GM23338 (cell line): Measurements from ENCODE around the gene SMPD4. TPM values are rescaled to one million over a fixed set of nuclear protein-coding genes. Genes with fewer than 3 reads are reported as not detected.

ENCODE experiments used
- ATAC-seq: fragments of 200-7000 bp; cut with Tn5 transposase; 3 replicates; pipeline ENCODE4 v1.9.1; 2020
- DNase-seq: peaks from one replicate; pipeline ENCODE4 v3.0.0-alpha.2; 2015; ENCODE audit warnings: low spot score
- H2AFZ ChIP-seq: fragments of 200-600 bp; sonication (generic); 2 replicates; pipeline ENCODE4 v1.8.0; 2016; ENCODE audit warnings: antibody characterized with exemption, mild to moderate bottlenecking, moderate library complexity
- H3F3A ChIP-seq: fragments of 200-600 bp; sonication (generic); replicated peaks from 2 replicates; pipeline ENCODE4 v1.8.0; 2017; ENCODE audit warnings: antibody characterized with exemption, mixed run types, low read depth
- H3K27ac ChIP-seq: fragments of 200-600 bp; sonication (generic); 2 replicates; pipeline ENCODE4 v1.6.1; 2016; ENCODE audit warnings: low read depth
- H3K27me3 ChIP-seq: fragments of 200-600 bp; sonication (generic); 2 replicates; pipeline ENCODE4 v1.8.0; 2016; ENCODE audit warnings: mild to moderate bottlenecking, mixed run types, moderate library complexity; ENCODE audit not compliant: insufficient read depth
- H3K36me3 ChIP-seq: fragments of 200-600 bp; sonication (generic); 2 replicates; pipeline ENCODE4 v1.8.0; 2016; ENCODE audit warnings: mild to moderate bottlenecking; ENCODE audit not compliant: insufficient read depth
- H3K4me1 ChIP-seq: fragments of 200-600 bp; sonication (generic); 2 replicates; pipeline ENCODE4 v1.8.0; 2016; ENCODE audit warnings: mild to moderate bottlenecking, moderate library complexity; ENCODE audit not compliant: insufficient read depth
- H3K4me2 ChIP-seq: fragments of 200-600 bp; sonication (generic); 2 replicates; pipeline ENCODE4 v1.7.1; 2017; ENCODE audit warnings: mixed run types
- H3K4me3 ChIP-seq: fragments of 200-600 bp; sonication (generic); 2 replicates; pipeline ENCODE4 v1.6.1; 2016; ENCODE audit warnings: mixed run types
- H3K79me2 ChIP-seq: fragments of 200-600 bp; sonication (generic); replicated peaks from 2 replicates; pipeline ENCODE4 v1.8.0; 2017; ENCODE audit warnings: mild to moderate bottlenecking; ENCODE audit not compliant: insufficient read depth
- H3K9me2 ChIP-seq: fragments of 200-600 bp; sonication (generic); 2 replicates; pipeline ENCODE4 v1.8.0; 2017; ENCODE audit not compliant: insufficient read depth
- H4K20me1 ChIP-seq: fragments of 200-600 bp; sonication (generic); replicated peaks from 2 replicates; pipeline ENCODE4 v1.8.0; 2017; ENCODE audit warnings: mild to moderate bottlenecking; ENCODE audit not compliant: insufficient read depth
- H3K27ac Mint-ChIP-seq: 2 replicates; pipeline ENCODE4 v1.8.0; 2020; ENCODE audit warnings: inconsistent platforms, mild to moderate bottlenecking, moderate library complexity, mixed read lengths
- H3K27me3 Mint-ChIP-seq: 3 replicates; pipeline ENCODE4 v1.8.0; 2022; ENCODE audit warnings: low read depth, mild to moderate bottlenecking, moderate library complexity, mixed read lengths, inconsistent platforms; ENCODE audit not compliant: insufficient read depth, poor library complexity
- H3K36me3 Mint-ChIP-seq: 3 replicates; pipeline ENCODE4 v1.8.0; 2021; ENCODE audit warnings: low read depth, mild to moderate bottlenecking, inconsistent platforms, moderate library complexity, mixed read lengths
- H3K4me1 Mint-ChIP-seq: 3 replicates; pipeline ENCODE4 v1.8.0; 2020; ENCODE audit warnings: mild to moderate bottlenecking, inconsistent platforms, mixed read lengths
- H3K4me3 Mint-ChIP-seq: 3 replicates; pipeline ENCODE4 v1.8.0; 2021; ENCODE audit warnings: moderate library complexity, mild to moderate bottlenecking, inconsistent platforms, mixed read lengths
- H3K9me3 Mint-ChIP-seq: 3 replicates; pipeline ENCODE4 v1.8.0; 2020; ENCODE audit warnings: moderate library complexity, mild to moderate bottlenecking, inconsistent platforms, mixed read lengths
- CREB1 ChIP-seq: fragments of 250-450 bp; sonication (Bioruptor Pico); IDR thresholded peaks from 2 replicates; pipeline ENCODE4 v1.5.0; 2020; ENCODE audit warnings: low read depth, mild to moderate bottlenecking, moderate library complexity
- ETS1 ChIP-seq: IDR thresholded peaks from 2 replicates; pipeline ENCODE4 v1.6.1; 2016; ENCODE audit warnings: antibody characterized with exemption
- EZH2 ChIP-seq: fragments of 200-600 bp; sonication (generic); IDR thresholded peaks from one replicate; pipeline ENCODE4 v1.8.0; 2017; ENCODE audit warnings: antibody characterized with exemption, mild to moderate bottlenecking, low read depth; ENCODE audit not compliant: unreplicated experiment
- EZH2phosphoT487 ChIP-seq: fragments of 200-600 bp; sonication (generic); IDR thresholded peaks from one replicate; pipeline ENCODE4 v1.8.1; 2018; ENCODE audit warnings: antibody characterized with exemption; ENCODE audit not compliant: unreplicated experiment
- JUNB ChIP-seq: IDR thresholded peaks from one replicate; pipeline ENCODE4 v1.6.1; 2016; ENCODE audit warnings: antibody characterized with exemption; ENCODE audit not compliant: unreplicated experiment
- NANOG ChIP-seq: IDR thresholded peaks from 2 replicates; pipeline ENCODE4 v1.6.1; 2016; ENCODE audit warnings: antibody characterized with exemption, borderline replicate concordance
- POLR2AphosphoS5 ChIP-seq: IDR thresholded peaks from 2 replicates; pipeline ENCODE4 v1.6.1; 2016; ENCODE audit warnings: antibody characterized with exemption, low read depth
- STAT1 ChIP-seq: IDR thresholded peaks from one replicate; pipeline ENCODE4 v1.6.1; 2016; ENCODE audit warnings: antibody characterized with exemption; ENCODE audit not compliant: unreplicated experiment
- ZNF114 ChIP-seq: fragments of 250-450 bp; sonication (Bioruptor Pico); IDR thresholded peaks from 2 replicates; pipeline ENCODE4 v1.5.0; 2020; ENCODE audit warnings: mild to moderate bottlenecking, moderate library complexity
- ZNF331 ChIP-seq: fragments of 250-450 bp; sonication (Bioruptor Pico); IDR thresholded peaks from 2 replicates; pipeline ENCODE4 v1.5.0; 2020; ENCODE audit warnings: low read depth, mild to moderate bottlenecking, moderate library complexity
- polyA plus RNA-seq: library from polyadenylated mRNA; unstranded; fragments of >200 nt; fragmentation: Nextera tagmentation; extraction: Ambion mirVana; gene quantifications from 2 replicates; pipeline ENCODE4 v1.2.1, GENCODE V29; 2016
- total RNA-seq: library from RNA; depleted of rRNA; stranded (reverse); fragments of >200 nt; shearing (Covaris generic); gene quantifications from 2 replicates; pipeline ENCODE4 v1.2.3, GENCODE V29; 2014
- TF ChIP-seq, protein P1 (sequence below): IDR thresholded peaks from one replicate; pipeline ENCODE4 v1.6.1; 2018; ENCODE audit warnings: antibody characterized with exemption; ENCODE audit not compliant: unreplicated experiment
- TF ChIP-seq, protein P2 (sequence below), 2 experiments: fragments of 200-600 bp in 1 of 2; sonication (generic) in 1 of 2; conservative IDR thresholded peaks; 2 replicates each; pipeline versions ENCODE4 v1.5.1 to v1.6.1; 2016 to 2017; ENCODE audit warnings: antibody characterized with exemption in 2 of 2, low read depth in 2 of 2, mild to moderate bottlenecking in 2 of 2, moderate library complexity in 1 of 2
- TF ChIP-seq, protein P3 (sequence below): fragments of 250-450 bp; sonication (Bioruptor Pico); IDR thresholded peaks from 2 replicates; pipeline ENCODE4 v1.5.0; 2020; ENCODE audit warnings: mild to moderate bottlenecking, moderate library complexity

SMPD4 gene
- total and polyA plus RNA-seq, 2 experiments from 2014 or later, result 44.2 to 98.6 TPM

DNA sequence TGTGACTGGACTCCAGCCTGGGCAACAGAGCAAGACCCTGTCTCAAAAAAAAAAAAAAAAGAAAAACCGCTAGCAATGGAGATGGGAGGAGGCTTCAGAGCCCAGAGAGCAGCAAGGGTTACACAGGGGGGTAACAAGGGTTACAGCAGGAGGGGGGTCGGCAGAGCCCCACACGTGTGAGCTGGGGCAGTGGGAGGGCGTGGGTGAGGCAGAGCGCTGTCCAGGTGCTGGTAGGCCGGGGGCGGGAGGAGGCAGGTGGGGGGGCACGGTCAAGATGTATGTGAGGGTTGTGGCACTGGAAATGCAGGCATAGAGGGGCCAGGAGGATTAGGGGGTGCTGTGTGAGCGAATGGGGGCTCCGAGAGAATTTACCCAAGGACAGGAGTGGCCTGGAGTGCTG, 4.0 kb upstream of the SMPD4 start:
- H3F3A ChIP-seq, result no peaks in the 10 kb centered on the region
- no peak overlapping the region for H3K27ac Mint-ChIP-seq
- TF ChIP-seq NANOG (no peak), ETS1 (no peak), STAT1 (no peak), ZNF331 (CRISPR knock-in tag) (no peak), JUNB (no peak), ZNF114 (CRISPR knock-in tag) (no peak), EZH2 (no peak), CREB1 (CRISPR knock-in tag) (no peak), EZH2phosphoT487 (no peak), POLR2AphosphoS5 (no peak)
- TF ChIP-seq, protein P1, sequence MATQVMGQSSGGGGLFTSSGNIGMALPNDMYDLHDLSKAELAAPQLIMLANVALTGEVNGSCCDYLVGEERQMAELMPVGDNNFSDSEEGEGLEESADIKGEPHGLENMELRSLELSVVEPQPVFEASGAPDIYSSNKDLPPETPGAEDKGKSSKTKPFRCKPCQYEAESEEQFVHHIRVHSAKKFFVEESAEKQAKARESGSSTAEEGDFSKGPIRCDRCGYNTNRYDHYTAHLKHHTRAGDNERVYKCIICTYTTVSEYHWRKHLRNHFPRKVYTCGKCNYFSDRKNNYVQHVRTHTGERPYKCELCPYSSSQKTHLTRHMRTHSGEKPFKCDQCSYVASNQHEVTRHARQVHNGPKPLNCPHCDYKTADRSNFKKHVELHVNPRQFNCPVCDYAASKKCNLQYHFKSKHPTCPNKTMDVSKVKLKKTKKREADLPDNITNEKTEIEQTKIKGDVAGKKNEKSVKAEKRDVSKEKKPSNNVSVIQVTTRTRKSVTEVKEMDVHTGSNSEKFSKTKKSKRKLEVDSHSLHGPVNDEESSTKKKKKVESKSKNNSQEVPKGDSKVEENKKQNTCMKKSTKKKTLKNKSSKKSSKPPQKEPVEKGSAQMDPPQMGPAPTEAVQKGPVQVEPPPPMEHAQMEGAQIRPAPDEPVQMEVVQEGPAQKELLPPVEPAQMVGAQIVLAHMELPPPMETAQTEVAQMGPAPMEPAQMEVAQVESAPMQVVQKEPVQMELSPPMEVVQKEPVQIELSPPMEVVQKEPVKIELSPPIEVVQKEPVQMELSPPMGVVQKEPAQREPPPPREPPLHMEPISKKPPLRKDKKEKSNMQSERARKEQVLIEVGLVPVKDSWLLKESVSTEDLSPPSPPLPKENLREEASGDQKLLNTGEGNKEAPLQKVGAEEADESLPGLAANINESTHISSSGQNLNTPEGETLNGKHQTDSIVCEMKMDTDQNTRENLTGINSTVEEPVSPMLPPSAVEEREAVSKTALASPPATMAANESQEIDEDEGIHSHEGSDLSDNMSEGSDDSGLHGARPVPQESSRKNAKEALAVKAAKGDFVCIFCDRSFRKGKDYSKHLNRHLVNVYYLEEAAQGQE, result no peak
- TF ChIP-seq, protein P2, sequence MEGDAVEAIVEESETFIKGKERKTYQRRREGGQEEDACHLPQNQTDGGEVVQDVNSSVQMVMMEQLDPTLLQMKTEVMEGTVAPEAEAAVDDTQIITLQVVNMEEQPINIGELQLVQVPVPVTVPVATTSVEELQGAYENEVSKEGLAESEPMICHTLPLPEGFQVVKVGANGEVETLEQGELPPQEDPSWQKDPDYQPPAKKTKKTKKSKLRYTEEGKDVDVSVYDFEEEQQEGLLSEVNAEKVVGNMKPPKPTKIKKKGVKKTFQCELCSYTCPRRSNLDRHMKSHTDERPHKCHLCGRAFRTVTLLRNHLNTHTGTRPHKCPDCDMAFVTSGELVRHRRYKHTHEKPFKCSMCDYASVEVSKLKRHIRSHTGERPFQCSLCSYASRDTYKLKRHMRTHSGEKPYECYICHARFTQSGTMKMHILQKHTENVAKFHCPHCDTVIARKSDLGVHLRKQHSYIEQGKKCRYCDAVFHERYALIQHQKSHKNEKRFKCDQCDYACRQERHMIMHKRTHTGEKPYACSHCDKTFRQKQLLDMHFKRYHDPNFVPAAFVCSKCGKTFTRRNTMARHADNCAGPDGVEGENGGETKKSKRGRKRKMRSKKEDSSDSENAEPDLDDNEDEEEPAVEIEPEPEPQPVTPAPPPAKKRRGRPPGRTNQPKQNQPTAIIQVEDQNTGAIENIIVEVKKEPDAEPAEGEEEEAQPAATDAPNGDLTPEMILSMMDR (conservative IDR thresholded peaks at IDR 0.05; ENCODE audit: low read depth in 2 of 2), result no peak
- TF ChIP-seq, protein P3, sequence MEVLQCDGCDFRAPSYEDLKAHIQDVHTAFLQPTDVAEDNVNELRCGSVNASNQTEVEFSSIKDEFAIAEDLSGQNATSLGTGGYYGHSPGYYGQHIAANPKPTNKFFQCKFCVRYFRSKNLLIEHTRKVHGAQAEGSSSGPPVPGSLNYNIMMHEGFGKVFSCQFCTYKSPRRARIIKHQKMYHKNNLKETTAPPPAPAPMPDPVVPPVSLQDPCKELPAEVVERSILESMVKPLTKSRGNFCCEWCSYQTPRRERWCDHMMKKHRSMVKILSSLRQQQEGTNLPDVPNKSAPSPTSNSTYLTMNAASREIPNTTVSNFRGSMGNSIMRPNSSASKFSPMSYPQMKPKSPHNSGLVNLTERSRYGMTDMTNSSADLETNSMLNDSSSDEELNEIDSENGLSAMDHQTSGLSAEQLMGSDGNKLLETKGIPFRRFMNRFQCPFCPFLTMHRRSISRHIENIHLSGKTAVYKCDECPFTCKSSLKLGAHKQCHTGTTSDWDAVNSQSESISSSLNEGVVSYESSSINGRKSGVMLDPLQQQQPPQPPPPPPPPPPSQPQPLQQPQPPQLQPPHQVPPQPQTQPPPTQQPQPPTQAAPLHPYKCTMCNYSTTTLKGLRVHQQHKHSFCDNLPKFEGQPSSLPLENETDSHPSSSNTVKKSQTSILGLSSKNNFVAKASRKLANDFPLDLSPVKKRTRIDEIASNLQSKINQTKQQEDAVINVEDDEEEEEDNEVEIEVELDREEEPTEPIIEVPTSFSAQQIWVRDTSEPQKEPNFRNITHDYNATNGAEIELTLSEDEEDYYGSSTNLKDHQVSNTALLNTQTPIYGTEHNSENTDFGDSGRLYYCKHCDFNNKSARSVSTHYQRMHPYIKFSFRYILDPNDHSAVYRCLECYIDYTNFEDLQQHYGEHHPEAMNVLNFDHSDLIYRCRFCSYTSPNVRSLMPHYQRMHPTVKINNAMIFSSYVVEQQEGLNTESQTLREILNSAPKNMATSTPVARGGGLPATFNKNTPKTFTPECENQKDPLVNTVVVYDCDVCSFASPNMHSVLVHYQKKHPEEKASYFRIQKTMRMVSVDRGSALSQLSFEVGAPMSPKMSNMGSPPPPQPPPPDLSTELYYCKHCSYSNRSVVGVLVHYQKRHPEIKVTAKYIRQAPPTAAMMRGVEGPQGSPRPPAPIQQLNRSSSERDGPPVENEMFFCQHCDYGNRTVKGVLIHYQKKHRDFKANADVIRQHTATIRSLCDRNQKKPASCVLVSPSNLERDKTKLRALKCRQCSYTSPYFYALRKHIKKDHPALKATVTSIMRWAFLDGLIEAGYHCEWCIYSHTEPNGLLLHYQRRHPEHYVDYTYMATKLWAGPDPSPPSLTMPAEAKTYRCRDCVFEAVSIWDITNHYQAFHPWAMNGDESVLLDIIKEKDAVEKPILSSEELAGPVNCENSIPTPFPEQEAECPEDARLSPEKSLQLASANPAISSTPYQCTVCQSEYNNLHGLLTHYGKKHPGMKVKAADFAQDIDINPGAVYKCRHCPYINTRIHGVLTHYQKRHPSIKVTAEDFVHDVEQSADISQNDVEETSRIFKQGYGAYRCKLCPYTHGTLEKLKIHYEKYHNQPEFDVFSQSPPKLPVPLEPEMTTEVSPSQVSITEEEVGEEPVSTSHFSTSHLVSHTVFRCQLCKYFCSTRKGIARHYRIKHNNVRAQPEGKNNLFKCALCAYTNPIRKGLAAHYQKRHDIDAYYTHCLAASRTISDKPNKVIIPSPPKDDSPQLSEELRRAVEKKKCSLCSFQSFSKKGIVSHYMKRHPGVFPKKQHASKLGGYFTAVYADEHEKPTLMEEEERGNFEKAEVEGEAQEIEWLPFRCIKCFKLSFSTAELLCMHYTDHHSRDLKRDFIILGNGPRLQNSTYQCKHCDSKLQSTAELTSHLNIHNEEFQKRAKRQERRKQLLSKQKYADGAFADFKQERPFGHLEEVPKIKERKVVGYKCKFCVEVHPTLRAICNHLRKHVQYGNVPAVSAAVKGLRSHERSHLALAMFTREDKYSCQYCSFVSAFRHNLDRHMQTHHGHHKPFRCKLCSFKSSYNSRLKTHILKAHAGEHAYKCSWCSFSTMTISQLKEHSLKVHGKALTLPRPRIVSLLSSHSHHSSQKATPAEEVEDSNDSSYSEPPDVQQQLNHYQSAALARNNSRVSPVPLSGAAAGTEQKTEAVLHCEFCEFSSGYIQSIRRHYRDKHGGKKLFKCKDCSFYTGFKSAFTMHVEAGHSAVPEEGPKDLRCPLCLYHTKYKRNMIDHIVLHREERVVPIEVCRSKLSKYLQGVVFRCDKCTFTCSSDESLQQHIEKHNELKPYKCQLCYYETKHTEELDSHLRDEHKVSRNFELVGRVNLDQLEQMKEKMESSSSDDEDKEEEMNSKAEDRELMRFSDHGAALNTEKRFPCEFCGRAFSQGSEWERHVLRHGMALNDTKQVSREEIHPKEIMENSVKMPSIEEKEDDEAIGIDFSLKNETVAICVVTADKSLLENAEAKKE (CRISPR knock-in tag), result no peak
- no peak overlapping the region for H3K4me3 Mint-ChIP-seq
- H3K4me1 ChIP-seq, result peaks cover under 1% of the 10 kb centered on the region; the same call in 1 of the 2 replicates
- DNase-seq (no peak), ATAC-seq (no peak)
- H4K20me1 ChIP-seq, result no peaks in the 10 kb centered on the region
- peaks cover 10% of the 10 kb centered on the region; the same call in 2 of the 3 replicates for H3K4me1 Mint-ChIP-seq
- no peaks in the 10 kb centered on the region for H3K9me3 Mint-ChIP-seq
- no peaks in the 10 kb centered on the region for H3K9me2 ChIP-seq
- peaks cover 9% of the 10 kb centered on the region for H3K27me3 Mint-ChIP-seq
- no peak overlapping the region for H3K4me3 ChIP-seq
- H3K79me2 ChIP-seq, result peaks cover 11% of the 10 kb centered on the region
- H2AFZ ChIP-seq, result no peak overlapping the region
- no peaks in the 10 kb centered on the region for H3K27me3 ChIP-seq
- no peak overlapping the region for H3K27ac ChIP-seq
- H3K36me3 ChIP-seq, result no peaks in the 10 kb centered on the region
- peaks cover 7% of the 10 kb centered on the region for H3K36me3 Mint-ChIP-seq
- no peak overlapping the region for H3K4me2 ChIP-seq
